Germinal center (tissue), 1 donor: ENCODE data around the gene CHPT1.
"Not testable (repeated sequence)": the region's sequence is repeated elsewhere in the genome, so short reads cannot be mapped to it uniquely, and the experiment has no call there.

Experiments used
- DNase-seq: peaks from one replicate; pipeline ENCODE4 v3.0.0; 2012; ENCODE audit warnings: mixed read lengths, low spot score

The CHPT1 gene

DNA sequence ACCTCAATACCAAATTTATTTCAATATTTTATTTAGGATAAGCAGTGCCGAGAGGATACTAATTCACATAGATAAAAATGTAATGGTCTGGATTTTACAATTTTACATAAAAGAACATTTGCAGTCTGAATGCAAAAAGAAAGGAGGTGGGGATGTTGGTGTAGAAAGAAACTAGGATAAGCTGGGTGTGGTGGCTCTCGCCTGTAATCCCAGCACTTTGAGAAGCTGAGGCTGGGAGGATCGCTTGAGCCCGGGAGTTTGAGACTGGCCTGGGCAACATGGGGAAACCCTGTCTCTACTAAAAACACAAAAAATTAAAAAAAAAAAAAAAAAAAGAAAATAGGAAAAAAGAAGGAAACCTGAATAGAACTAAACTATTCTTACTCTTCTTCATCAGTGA is 25.0 kb downstream of the CHPT1 start:
- no peak for DNase-seq

DNA sequence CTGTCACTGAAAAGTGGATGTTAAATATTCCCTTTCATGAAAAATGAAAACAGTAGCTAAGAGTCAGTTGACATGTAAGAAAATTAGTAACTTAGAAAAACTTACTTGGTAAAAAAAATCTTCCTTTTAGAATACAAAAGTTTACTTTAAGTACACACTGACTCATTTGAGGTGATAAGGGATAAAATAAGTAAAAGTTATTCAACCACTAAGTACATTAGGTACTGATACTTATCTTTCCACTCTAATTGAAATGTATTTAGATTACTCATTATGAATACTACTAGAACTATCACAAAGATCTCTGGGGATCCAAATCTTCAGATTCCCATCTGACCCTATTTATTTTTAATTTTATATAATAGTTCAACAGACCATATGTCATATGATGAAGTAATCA is 29.7 kb downstream of the CHPT1 start:
- DNase-seq = no peak

DNA sequence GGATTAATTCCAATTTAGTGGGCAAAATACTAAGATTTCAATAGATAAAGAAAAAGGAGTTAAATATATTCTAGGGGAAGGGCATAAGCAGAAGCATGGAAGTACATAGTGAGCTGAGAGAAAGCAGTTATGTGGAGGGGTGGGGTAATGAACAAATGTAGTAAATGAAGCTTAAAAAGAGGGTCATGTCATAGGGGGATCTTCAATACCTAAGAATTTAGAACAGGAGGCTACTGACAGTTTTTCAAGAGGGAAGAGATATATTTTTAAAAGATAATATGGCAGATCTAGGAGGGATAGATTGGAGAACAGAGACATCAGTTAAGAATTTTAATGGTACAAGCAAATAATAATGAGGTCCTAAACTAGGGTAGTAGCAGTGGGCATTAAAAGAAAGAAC is 32.4 kb downstream of the CHPT1 start:
- no peak for DNase-seq

DNA sequence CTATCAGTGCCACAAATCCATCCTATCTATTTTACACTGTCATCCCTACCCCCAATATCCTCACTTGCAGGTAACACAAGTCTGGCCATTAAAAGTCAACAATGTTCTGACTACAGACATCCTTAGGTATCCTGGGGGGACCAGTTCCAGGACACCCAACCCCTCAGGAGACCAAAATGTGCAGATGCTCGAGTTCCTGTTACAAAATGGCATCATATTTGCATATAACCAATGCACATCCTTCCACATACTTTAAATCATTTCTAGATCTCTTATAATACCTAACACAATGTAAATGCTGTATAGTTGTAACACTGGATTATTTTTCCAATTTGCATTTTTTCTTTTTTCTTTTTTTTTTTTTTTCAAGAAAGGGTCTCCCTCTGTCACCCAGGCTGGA is 34.9 kb downstream of the CHPT1 start:
- no peak for DNase-seq

DNA sequence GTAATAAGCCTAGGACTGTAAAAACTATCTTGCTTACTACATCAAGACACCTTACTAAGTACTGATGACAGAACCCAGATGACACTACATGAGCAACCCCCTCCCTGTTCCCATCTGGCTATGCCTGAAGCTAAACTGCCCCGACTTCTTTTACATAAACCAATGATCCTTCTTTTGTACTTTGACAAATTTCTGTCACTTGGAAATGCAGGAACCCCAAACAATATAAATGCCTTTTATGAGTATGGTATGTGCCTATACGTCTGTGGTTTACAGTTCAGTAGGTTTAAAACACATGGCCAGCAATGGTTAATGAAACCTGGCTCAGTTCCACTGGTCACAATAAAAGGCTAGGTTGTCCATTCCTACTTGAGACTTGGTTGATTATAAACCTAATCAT is 35.7 kb downstream of the CHPT1 start:
- no peak for DNase-seq

DNA sequence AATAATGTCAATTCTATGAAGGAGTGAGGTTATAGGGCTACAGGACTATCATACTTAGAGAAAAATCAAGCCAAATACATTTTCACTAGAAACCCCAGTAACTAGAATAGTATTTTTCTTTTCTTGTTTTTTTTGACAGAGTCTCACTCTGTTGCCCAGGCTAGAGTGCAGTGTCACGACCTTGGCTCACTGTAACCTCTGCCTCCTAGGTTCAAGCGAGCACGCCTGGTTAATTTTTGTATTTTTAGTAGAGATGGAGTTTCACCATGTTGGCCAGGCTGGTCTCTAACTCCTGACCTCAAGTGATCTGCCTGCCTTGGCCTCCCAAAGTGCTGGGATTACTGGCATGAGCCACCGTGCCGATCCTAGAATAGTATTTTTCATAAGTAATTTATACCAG is 37.0 kb downstream of the CHPT1 start:
- not testable (repeated sequence) for DNase-seq

DNA sequence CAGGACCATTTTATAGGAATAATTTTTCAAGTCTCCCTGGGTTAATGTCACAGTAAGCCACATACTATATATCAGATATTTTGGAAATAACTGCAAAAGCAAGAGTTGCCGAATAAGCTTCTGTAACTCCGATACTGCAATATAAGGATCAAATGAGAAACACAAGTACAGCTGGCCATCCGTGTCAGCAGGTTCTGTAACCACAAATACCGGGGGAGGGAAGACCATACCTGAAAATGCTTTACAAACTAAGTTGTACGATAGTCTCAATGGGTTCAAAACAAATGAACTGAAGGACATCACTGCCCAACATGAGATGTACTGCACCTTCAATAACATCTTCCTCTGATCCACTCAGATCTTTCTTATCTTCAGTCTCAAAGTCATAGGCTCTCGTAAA is 40.0 kb downstream of the CHPT1 start:
- DNase-seq = no peak

DNA sequence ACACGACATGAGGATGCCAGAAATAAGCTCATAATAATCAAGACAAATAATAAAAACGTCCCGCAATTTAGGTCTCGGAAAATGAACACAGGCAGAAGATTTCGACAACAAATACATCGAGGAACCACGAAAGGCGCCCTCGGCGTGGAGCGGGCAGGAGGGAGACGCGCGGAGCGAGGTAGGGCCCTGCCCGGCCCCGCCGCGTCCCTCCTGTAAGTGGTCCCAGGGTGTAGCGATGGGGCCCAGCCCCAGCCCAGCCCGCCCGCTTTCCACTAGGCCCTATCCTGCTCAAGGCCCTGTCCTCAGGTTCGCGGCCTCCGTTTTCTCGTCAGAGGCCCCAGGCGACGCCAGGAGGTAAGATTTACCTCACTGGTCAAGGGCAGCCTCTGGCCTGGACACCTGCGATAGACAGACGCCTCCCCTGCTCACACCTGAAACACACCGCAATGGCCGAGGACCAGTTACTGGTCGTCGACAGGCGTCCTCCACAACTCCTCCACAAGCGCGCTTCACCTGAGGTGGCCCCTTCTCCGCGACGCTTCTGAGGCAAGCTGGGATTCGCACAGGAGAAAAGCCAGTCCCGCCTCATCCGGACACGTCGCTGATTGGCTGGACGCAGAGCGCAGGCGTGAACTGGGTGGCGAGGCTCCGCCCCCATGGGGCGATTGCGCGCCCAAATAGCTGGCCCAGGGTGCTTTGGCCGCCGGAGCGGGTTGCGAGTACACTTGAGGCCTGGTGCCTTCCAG is 41.7 kb downstream of the CHPT1 start, which contains the start of gene SYCP3:
Gene SYCP3 (minus strand): TSS at position 543 of the 746 bp plus-strand sequence. CDS start 1,527 bp downstream, outside the sequence.
- DNase-seq = no peak

DNA sequence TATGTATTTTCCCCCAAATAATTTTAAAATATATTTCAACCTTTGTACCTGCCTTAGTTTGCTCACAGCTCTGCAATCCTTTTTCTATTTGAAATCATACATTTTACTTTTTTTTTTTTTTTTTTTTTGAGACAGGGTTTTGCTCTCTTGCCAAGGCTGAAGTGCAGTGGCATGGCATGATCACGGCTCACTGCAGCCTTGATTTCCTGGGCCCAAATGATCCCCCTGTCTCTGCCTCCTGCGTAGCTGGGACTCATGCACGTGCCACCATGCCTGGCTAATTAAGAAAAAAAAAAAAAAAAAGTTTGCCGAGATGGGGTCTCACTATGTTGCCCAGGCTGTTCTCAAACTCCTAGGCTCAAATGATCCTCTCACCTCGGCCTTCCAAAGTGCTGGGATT is 43.1 kb downstream of the CHPT1 start:
- no peak for DNase-seq

DNA sequence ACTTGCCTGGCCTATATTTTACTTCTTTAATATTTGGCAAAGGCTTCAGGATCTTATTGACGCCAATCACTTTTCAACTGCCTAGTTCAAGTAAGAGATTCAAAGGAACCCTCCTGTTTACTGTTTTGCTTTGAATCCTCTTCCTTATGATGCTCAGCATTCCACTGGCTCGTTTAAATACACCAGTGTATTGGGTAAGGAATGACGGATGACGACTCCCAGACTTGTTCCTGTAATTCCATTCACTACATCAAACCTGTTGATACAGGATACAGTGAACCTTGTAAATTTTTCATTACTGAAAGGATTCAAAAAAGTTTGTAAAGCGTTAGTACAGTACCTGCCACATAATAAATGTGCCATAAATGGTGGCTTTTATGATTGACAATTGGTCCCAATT is 43.5 kb downstream of the CHPT1 start:
- DNase-seq = no peak

DNA sequence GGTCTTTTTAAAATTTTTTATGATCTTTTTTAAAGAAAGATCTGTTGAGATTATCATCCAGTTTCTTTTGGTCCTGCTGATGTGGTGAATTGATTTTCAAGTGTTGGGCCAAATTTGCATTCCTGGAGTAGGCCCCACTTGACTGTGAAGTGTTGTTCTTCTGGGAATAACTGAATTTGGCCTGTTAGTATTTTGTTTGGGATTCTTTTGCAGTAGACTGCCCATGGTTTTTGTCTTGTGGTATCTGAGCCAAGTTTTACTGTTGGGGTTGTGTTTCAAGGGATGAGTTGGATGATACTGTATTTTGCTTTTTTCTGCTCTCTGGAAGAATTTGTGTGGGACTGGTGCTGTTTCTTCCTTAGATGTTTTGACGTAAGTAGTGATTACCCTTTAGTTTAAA is 45.8 kb downstream of the CHPT1 start:
- DNase-seq = no peak

DNA sequence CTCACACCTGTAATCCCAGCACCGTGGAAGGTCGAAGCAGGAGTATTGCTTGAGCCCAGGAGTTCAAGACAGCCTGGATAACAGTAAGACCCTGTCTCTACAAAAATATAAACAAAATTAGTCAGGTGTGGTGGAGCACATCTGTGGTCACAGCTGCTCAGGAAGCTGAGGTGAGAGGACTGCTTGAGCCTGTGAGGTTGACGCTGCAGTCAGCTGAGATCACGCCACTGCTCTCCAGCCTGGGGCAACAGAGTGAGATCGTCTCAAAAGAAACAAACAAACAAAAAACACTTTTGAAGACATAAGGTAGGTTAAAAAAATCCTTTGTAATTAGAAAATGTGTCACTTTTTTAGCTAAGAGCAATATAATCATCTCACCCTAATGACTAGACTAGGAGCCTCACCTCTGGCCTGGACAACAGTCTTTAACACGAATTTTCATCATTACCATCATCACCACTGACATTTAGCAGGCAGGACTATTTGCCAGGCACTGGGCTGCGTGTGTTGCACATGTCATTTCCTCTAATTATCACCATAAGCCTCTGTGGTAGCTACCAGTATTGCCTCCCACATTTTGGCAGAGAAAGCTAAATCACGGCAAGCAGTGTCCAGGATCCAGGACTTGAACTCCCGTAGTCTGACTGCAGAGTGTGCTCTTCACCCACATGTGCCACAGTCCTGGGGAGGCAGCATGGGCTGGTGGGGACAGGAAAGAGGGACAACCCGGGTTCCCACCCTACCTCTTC is 46.5 kb downstream of the CHPT1 start:
- peak; percentile 48 for DNase-seq

DNA sequence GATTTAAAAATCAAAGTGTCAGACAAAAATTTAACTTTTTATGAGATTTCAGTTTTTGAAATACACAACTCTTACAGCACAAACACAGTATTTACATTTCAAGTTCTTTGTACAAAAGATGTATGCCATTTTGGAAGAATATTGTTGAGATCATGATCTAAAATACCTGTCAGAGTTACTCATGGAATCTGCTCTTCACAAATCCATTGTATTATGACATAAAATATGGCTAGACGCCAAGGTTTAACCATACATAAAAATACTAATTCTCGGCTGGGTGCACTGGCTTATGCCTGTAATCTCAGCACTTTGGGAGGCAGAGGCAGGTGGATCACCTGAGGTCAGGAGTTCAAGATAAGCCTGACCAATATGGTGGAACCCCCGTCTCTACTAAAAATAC is 48.0 kb downstream of the CHPT1 start:
- no peak for DNase-seq

DNA sequence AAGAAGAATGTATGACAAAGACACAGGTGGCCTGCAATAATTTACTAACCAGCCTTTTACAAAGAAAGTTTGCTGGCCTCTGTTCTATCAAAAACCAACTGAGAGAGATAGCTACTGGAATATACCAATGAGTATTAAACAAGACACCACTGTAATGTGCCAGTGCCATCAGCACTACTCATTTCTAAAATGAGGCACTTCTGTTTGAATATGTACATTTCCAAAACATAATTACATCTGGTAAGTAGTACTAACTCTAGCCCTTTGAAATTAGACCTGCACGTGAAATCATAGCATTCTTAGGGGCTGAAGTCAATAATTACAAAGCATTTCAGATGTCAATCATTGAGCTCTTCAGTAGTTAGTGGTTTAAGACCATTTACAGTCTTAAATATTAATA is 48.8 kb downstream of the CHPT1 start:
- no peak for DNase-seq

DNA sequence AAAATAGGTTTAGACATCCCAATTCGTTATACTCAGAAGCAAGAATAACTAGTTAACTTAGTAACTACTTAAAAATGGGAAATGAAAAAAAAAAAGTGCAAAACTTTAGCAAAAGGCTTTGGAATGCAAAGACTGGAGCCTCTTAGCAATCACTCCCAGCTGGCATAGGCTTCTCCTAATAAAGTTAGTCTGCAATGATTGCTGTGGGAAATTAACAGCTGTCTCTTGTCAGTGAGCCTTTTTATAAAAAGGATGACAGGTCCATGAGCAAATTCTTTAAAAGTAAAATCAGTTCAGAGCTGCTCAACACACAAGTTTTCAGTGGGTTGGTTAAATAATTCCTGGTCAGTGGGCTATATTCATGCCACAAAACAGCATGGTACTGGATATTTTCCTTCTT is 49.2 kb downstream of the CHPT1 start:
- no peak for DNase-seq

DNA sequence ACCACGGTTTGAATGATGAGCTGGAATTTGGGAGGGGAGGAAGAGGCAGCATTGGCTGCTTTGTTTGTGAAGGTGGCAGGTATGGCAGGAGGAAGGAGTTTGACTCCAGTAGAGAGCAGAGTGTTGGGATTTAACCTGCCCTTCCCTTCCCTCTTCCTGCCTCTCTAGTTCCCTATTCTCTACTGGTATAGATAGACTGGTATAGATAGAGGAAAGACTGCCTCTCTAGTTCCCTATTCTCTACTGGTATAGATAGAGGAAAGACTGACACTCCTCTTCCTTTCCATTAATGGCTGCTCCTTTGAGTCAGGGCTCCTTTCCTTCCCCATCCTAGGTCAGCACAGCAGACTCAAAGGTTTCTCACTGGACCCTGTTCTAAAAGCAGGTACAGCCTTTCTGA is 50.3 kb downstream of the CHPT1 start:
- no peak for DNase-seq

DNA sequence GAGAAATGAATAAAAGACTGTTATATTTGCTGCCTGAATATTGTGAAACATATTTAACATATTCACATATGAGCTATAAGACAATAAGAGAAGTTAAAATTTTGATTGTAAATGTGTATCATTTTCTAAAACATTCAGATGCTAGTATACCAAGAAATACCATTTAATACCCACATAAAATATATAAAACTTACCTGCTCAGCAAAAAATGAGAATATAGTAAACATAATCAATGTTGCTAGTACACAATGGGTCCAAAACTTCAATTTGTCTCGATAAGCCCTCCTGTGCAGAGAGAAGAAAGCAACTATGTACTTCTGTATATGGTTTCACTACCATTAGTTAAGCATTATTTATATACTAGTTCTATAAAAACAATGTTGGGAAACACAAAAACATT is 51.5 kb downstream of the CHPT1 start:
- DNase-seq = no peak

DNA sequence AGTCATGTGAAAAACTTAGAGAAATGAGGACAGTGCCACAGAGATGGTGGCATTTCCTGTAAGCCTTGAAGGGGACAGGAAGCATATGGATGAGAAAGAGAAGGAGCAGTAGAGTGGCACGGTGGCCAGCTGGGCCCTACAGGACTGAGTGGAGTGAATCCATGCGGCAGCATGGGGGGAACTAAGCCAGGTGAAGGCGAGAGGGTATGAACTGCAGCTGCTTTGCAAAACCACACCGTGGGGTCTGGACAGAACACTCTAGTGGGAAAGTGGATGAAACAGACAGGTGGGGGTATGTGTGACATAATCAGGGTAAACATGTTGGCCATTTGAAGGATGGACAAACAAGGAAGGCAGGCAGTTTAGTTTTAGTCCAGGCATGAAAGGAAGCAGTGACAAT is 52.2 kb downstream of the CHPT1 start:
- no peak for DNase-seq

DNA sequence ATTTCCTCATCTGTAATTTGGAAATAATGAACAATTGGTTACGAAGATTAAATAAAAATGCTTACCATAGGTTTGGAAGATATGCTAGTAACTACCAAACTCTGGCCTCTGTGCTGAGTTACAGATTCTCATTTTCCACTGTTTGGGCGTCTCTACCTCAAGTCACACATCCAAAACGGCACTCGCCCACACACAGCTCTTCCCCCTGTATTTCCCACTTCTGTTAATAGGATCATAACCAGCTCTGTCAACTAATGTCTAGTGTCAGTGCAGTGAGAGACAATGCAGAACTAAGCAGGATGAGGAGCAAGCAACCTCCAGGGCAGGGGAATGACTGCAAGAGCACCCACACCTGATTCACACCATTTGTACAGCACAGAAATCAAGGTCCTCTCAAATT is 52.7 kb downstream of the CHPT1 start:
- no peak for DNase-seq

DNA sequence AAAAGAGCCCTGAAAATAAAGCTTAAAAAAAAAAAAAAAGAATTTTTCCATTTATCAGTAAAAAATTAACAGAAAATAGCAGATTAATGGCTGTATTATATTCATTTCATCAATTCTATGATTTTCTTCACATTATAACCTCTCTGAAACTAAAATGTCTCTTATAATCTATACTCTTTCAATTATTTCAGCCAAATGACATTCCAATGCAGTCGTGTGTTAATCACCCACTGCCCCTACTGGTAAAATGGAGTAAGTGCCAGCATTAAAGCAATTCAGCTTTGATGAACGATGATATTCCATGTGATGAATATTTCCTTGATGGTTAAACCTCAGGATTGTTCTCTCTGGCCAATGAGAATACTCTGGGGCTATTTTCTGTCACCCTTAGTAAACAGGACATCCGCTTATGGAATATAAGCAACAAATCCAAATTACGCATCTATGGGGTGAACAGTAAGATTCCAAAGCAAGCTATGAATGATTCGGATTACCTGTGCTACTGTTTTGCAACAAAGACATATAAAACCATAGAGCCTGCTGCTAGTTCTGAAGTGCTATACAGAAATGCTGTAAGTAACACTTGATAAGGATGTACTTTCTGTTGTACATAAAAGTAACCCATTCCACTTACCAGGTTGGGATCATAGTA is 62.1 kb downstream of the CHPT1 start:
- peak; percentile 53 for DNase-seq

DNA sequence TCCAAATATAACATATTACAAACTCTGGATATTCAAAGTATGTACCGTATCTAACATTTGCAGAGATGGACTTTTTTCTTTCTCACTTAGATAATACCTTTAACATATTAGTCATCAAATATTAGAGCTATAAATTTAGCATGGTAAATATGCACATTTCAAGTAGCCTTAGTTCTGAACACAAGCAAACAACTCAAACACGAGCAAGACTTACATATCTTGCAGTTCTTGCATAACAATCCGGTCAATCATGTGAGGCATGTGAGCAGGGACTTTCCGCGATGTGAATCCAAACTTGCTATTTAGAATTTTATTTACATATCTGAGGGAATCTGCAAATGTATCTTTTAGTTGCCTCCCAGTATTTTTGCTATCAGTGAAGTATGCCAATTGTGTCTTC is 63.9 kb downstream of the CHPT1 start:
- no peak for DNase-seq

DNA sequence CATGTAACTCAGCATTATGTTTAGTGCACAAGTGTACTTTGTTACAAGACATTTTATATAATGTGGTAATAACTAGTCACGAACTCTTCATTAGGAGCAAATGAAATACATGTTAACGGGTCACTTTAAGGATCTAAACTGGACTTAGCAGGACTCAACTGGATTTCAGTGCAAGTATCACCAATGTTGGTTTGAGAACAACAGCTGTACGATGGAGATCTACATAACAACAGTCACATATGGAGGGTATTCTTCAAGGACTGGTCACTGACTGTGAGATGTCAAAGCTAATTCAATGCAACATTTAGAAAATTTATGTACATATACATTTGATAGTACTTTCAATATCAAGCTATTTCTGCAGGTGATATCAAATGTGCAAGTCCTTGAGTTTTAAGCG is 64.3 kb downstream of the CHPT1 start:
- no peak for DNase-seq

DNA sequence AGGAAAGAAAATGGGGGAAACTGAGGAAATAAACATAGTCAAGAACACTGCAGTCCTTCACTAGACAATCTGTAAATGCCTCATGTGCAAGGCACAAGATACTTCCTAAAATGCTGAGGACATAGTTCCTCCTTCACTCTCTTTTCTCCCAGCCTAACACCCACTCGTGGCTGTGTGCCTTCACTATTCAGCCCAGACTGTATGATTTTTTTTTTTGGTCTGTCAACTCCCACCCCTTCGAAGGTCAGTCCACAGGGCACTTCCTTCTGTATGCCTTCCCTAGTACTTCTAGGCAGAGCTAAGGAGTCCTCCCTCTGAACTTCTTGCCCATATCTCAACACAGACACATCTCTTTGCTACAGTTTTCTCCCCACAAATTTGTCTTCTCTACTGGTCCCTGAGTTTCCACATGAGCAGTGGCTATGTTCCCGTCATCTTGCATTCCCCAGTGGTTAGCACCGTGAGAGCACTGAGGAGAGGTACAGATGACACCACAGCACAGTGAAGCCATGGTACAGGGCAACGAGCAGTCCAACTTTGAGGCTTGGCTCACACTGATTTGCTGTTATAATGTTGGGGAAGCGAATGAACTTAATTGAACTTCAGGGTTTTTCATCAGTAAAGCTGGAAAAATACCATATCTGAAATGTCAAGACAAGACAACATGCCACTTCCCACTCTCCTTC is 65.9 kb downstream of the CHPT1 start:
- no peak for DNase-seq
